ENCODE measurements around the gene TSPAN4. TPM values are rescaled to one million over a fixed set of nuclear protein-coding genes. Genes with fewer than 3 reads are reported as not detected.
A peak's percentile ranks its signal among the peaks of the same experiment; 100 is the strongest.

The TSPAN4 gene
- total RNA-seq, 3 donors from 2014 or later (not counting 1 experiment from before 2014, with no cell fraction given): 11.2 to 18.6 (median 14.6) TPM

DNA sequence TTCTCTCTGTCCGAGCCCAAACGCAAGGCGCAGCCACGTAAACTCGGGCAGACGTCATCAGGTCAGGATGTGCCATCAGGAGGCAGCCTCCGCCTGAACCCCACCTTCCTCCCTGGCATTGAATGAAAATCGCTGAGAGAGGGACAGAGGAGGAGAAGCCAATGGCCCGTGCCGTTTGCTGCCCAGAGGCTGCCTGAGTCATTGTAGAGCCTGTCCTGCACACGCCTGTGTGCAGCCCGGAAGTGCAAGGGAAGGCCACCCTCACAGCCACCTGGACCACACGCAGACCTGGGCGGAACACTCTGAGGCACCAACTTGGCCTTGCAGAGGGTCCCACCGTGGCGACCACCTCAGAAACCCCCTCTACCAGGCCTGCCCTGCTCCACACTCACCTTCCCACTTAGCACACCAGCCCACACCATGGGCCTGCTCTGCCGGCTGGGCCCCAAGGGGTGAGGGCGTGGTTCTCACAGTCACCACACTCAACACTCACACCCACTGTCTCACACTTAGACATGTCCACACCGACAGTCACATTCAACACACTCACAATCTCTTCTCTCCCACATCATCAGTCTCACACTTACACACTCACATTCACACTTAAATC is 58.9 kb downstream of the TSPAN4 start:
- H3K4me3 ChIP-seq (ENCODE audit: low read length): no peak overlapping the region
- Mint-ChIP-seq H3K4me3 (no peak overlapping the region), H3K27me3 (ENCODE audit: low read depth in 2 of 2) (no peaks in the 10 kb centered on the region), H3K4me1 (peaks cover 7 to 10% of the 10 kb centered on the region in 2 donors), H3K9me3 (no peaks in the 10 kb centered on the region), H3K27ac (peak overlapping the region; percentile 2 to 25), H3K36me3 (no peaks in the 10 kb centered on the region)
- no peaks in the 10 kb centered on the region for H3K9me3 ChIP-seq (ENCODE audit: control insufficient read depth, insufficient read depth, low read length)
- no peak overlapping the region for H3K27ac ChIP-seq (ENCODE audit: low read length)
- TF ChIP-seq, protein P1, sequence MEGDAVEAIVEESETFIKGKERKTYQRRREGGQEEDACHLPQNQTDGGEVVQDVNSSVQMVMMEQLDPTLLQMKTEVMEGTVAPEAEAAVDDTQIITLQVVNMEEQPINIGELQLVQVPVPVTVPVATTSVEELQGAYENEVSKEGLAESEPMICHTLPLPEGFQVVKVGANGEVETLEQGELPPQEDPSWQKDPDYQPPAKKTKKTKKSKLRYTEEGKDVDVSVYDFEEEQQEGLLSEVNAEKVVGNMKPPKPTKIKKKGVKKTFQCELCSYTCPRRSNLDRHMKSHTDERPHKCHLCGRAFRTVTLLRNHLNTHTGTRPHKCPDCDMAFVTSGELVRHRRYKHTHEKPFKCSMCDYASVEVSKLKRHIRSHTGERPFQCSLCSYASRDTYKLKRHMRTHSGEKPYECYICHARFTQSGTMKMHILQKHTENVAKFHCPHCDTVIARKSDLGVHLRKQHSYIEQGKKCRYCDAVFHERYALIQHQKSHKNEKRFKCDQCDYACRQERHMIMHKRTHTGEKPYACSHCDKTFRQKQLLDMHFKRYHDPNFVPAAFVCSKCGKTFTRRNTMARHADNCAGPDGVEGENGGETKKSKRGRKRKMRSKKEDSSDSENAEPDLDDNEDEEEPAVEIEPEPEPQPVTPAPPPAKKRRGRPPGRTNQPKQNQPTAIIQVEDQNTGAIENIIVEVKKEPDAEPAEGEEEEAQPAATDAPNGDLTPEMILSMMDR (IDR thresholded peaks at IDR 0.05): no peak
- ATAC-seq: no peak
- WGBS (ENCODE audit: insufficient coverage): 90% methylated on average over 19 of the region's 19 CpGs
- no peaks in the 10 kb centered on the region for H3K4me1 ChIP-seq (ENCODE audit: control insufficient read depth, insufficient read depth, low read length)
- intact Hi-C loops (cut with micrococcal nuclease): no loop called here
- H3K27me3 ChIP-seq (ENCODE audit: control insufficient read depth, insufficient read depth, low read length): no peaks in the 10 kb centered on the region
- peaks cover 55% of the 10 kb centered on the region for H3K36me3 ChIP-seq (ENCODE audit: control insufficient read depth, insufficient read depth, low read length)
- no peak for DNase-seq

DNA sequence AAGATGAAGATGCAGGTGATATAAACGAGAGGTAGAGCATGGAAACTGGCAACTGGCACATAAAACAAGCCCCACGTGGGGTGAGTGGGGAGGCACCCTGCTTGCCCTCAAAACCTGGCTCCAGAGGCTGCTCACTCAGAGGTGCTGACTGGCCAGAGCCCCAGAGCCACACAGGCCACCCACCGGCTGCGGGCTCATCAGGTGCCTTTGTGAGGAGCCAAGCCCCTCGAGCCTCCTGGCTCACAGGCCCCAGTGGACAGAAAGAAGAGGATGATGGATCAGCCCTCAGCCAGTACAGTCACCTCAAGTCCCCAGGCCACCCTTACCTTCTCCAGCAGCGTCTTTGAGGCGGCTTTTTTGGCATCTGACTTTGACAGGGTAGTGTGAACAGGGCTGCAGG is 61.7 kb downstream of the TSPAN4 start:
- no peak overlapping the region for H3K27ac Mint-ChIP-seq
- ATAC-seq: no peak

DNA sequence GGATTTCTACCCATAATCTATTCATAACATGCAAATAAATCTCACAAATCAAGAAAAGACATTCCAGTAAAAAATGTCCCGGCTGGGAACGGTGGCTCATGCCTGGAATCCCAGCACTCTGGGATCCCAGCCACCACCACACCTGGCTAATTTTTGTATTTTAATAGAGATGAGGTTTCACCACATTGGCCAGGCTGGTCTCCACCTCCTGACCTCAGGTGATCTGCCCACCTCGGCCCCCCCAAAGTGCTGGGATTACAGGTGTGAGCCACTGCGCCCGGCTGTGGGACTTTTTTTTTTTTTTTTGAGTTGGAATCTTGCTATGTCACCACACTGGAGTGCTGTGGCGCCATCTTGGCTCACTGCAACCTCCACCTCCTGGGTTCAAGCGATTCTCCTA is 63.3 kb downstream of the TSPAN4 start:
- no peak overlapping the region for H3K27ac ChIP-seq (ENCODE audit: low read length)
- Mint-ChIP-seq H3K27ac (no peak overlapping the region), H3K9me3 (no peaks in the 10 kb centered on the region), H3K36me3 (no peaks in the 10 kb centered on the region), H3K4me1 (peaks cover 15 to 17% of the 10 kb centered on the region in 2 donors), H3K4me3 (no peak overlapping the region), H3K27me3 (ENCODE audit: low read depth in 2 of 2) (no peaks in the 10 kb centered on the region)
- no peak for DNase-seq
- peaks cover 31% of the 10 kb centered on the region for H3K36me3 ChIP-seq (ENCODE audit: control insufficient read depth, insufficient read depth, low read length)
- WGBS (ENCODE audit: insufficient coverage): 87% methylated on average over 4 of the region's 7 CpGs
- H3K4me1 ChIP-seq (ENCODE audit: control insufficient read depth, insufficient read depth, low read length): peaks cover 16% of the 10 kb centered on the region
- no peaks in the 10 kb centered on the region for H3K9me3 ChIP-seq (ENCODE audit: control insufficient read depth, insufficient read depth, low read length)
- H3K27me3 ChIP-seq (ENCODE audit: control insufficient read depth, insufficient read depth, low read length): no peaks in the 10 kb centered on the region
- no peak overlapping the region for H3K4me3 ChIP-seq (ENCODE audit: low read length)
- intact Hi-C loops (cut with micrococcal nuclease): no loop called here
- TF ChIP-seq, protein P1 (IDR thresholded peaks at IDR 0.05): no peak
- ATAC-seq: no peak

More for the DNA sequence above, 61.7 kb downstream of the TSPAN4 start:
- TF ChIP-seq, protein P1 (IDR thresholded peaks at IDR 0.05): no peak
- Histone ChIP-seq H3K27ac (ENCODE audit: low read length) (no peak overlapping the region), H3K4me3 (ENCODE audit: low read length) (no peak overlapping the region), H3K4me1 (ENCODE audit: control insufficient read depth, insufficient read depth, low read length) (peaks cover 6% of the 10 kb centered on the region), H3K9me3 (ENCODE audit: control insufficient read depth, insufficient read depth, low read length) (no peaks in the 10 kb centered on the region), H3K36me3 (ENCODE audit: control insufficient read depth, insufficient read depth, low read length) (peaks cover 47% of the 10 kb centered on the region), H3K27me3 (ENCODE audit: control insufficient read depth, insufficient read depth, low read length) (no peaks in the 10 kb centered on the region)
- Mint-ChIP-seq H3K9me3 (no peaks in the 10 kb centered on the region), H3K4me3 (no peak overlapping the region), H3K4me1 (peaks cover 12 to 16% of the 10 kb centered on the region in 2 donors), H3K27me3 (ENCODE audit: low read depth in 2 of 2) (no peaks in the 10 kb centered on the region), H3K36me3 (no peaks in the 10 kb centered on the region)
- DNase-seq: no peak
- intact Hi-C loops (cut with micrococcal nuclease): no loop called here
- 95% methylated on average over 7 of the region's 7 CpGs for WGBS (ENCODE audit: insufficient coverage)

DNA sequence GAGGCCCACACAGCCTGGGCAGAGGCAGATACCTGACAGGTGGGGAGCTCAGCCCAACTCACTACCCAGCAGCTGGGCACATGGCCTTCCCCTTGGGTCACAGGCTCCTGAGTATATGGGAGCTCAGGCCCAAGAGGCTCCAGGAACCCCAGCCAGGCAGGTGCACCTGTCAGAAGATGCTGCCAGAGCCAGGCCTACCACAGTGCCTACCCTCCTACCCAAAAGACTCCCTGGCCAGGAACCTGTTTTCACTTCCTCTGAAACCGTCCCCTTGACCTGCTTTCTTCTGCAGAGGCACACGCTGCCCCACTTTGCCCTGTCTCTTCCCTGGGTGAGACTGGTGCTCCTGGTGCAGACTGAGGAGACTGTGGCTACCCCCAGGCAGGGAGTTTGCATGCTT is 65.0 kb downstream of the TSPAN4 start:
- peaks cover 13 to 16% of the 10 kb centered on the region in 2 donors for H3K4me1 Mint-ChIP-seq
- Histone ChIP-seq H3K27me3 (ENCODE audit: control insufficient read depth, insufficient read depth, low read length) (no peaks in the 10 kb centered on the region), H3K4me1 (ENCODE audit: control insufficient read depth, insufficient read depth, low read length) (peaks cover 26% of the 10 kb centered on the region), H3K4me3 (ENCODE audit: low read length) (no peak overlapping the region), H3K36me3 (ENCODE audit: control insufficient read depth, insufficient read depth, low read length) (peaks cover 14% of the 10 kb centered on the region), H3K27ac (ENCODE audit: low read length) (no peak overlapping the region), H3K9me3 (ENCODE audit: control insufficient read depth, insufficient read depth, low read length) (no peaks in the 10 kb centered on the region)
- H3K9me3 Mint-ChIP-seq: no peaks in the 10 kb centered on the region
- no peak for DNase-seq
- no peak for ATAC-seq
- WGBS (ENCODE audit: insufficient coverage): 46% methylated on average over 2 of the region's 2 CpGs
- intact Hi-C loops (cut with micrococcal nuclease): no loop called here
- TF ChIP-seq, protein P1 (IDR thresholded peaks at IDR 0.05): no peak
- H3K36me3 Mint-ChIP-seq: no peaks in the 10 kb centered on the region
- H3K27me3 Mint-ChIP-seq (ENCODE audit: low read depth in 2 of 2): no peaks in the 10 kb centered on the region
- H3K27ac Mint-ChIP-seq: no peak overlapping the region
- H3K4me3 Mint-ChIP-seq: no peak overlapping the region
